Measurements from ENCODE around the gene BBS9.

DNA sequence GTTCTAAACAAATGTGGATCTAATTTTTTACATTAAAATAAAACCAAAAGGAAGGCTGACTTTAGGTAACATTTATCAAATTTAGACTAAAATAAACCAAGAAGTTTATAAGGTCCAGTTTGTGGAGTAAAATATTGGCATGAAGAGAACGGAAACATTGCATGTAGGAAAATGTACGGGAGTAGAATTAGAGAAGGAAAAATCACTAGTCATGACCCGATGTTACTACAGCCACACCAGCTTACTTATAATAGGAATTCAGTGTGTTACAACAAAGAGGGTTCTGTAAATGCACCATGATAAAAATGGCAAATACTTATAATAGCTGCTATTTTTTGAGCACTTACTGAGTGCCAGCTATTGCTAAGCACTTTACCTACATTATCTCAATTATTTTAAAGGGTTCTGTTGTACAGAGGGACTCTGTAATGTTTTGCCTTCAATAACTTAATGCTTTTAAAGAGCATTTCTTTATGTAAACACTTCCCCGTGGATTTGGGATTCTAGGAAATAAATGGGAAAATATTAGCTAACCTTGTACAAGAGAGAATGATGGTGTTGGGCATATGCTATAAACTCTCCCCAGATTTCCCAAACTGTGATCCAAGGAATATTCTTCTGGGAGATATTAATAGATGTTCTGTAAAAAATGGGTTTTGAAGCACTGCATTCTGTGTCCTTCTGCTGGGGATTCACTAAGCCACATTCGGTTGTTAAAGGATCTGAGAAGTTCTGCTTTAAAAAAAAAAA lies 296.7 kb downstream of the BBS9 start:
- no peak for TF ChIP-seq CTCF (IDR thresholded peaks at IDR 0.05; ENCODE audit: low read depth, low read length)
- TF ChIP-seq EZH2phosphoT487 (IDR thresholded peaks at IDR 0.05; ENCODE audit: low read depth), result no peak

Measured in OCI-LY3 (cell line).